SJCRH30 (cell line): ENCODE data around the gene SORCS3. TPM values are rescaled to one million over a fixed set of nuclear protein-coding genes. Genes with fewer than 3 reads are reported as not detected.

Source experiments
- DNase-seq, 2 experiments: peaks; one replicate each; pipeline ENCODE4 v3.0.0-alpha.2; 2015 to 2020
- H3K27ac ChIP-seq: fragments of 250-450 bp; sonication (Bioruptor Pico); 2 replicates; pipeline ENCODE4 v1.5.1; 2020; ENCODE audit warnings: mild to moderate bottlenecking, moderate library complexity
- H3K27me3 ChIP-seq: fragments of 250-450 bp; sonication (Bioruptor Pico); 2 replicates; pipeline ENCODE4 v1.5.1; 2020; ENCODE audit warnings: mild to moderate bottlenecking, moderate library complexity
- H3K36me3 ChIP-seq: fragments of 250-450 bp; sonication (Bioruptor Pico); 2 replicates; pipeline ENCODE4 v1.5.1; 2020; ENCODE audit warnings: mild to moderate bottlenecking, moderate library complexity
- H3K4me1 ChIP-seq: fragments of 250-450 bp; sonication (Bioruptor Pico); 2 replicates; pipeline ENCODE4 v1.5.1; 2020; ENCODE audit warnings: mild to moderate bottlenecking, moderate library complexity
- H3K4me3 ChIP-seq: fragments of 250-450 bp; sonication (Bioruptor Pico); 2 replicates; pipeline ENCODE4 v1.5.1; 2020; ENCODE audit warnings: mild to moderate bottlenecking, moderate library complexity
- H3K9me3 ChIP-seq: fragments of 250-450 bp; sonication (Bioruptor Pico); replicated peaks from 2 replicates; pipeline ENCODE4 v1.5.1; 2020; ENCODE audit warnings: mild to moderate bottlenecking, moderate library complexity
- total RNA-seq: library from RNA; depleted of rRNA; stranded (reverse); fragments of >200 nt; shearing (Covaris generic); gene quantifications from 2 replicates; pipeline ENCODE4 v1.2.3, GENCODE V29; 2014

SORCS3 gene
- total RNA-seq, 1 experiment from 2014 or later, result not detected

- Histone ChIP-seq H3K4me3 (no peak overlapping the region), H3K27ac (no peak overlapping the region), H3K27me3 (no peaks in the 10 kb centered on the region), H3K36me3 (no peaks in the 10 kb centered on the region), H3K4me1 (no peaks in the 10 kb centered on the region), H3K9me3 (no peaks in the 10 kb centered on the region)
- DNase-seq, result no peak
These were observed 227.0 kb downstream of the SORCS3 start for GRCh38 chr10:104867966-104868598.

- Histone ChIP-seq H3K27me3 (no peaks in the 10 kb centered on the region), H3K4me1 (no peaks in the 10 kb centered on the region), H3K27ac (no peak overlapping the region), H3K4me3 (no peak overlapping the region), H3K9me3 (no peaks in the 10 kb centered on the region), H3K36me3 (no peaks in the 10 kb centered on the region)
- DNase-seq, result no peak
These were observed 231.6 kb downstream of the SORCS3 start for GRCh38 chr10:104872691-104873090.

GRCh38 chr10:104873161-104873560, 232.1 kb downstream of the SORCS3 start:
- H3K27ac ChIP-seq, result no peak overlapping the region
- H3K9me3 ChIP-seq, result no peaks in the 10 kb centered on the region
- H3K27me3 ChIP-seq, result no peaks in the 10 kb centered on the region
- no peak overlapping the region for H3K4me3 ChIP-seq
- DNase-seq, result no peak
- no peaks in the 10 kb centered on the region for H3K36me3 ChIP-seq
- no peaks in the 10 kb centered on the region for H3K4me1 ChIP-seq

- Histone ChIP-seq H3K27me3 (no peaks in the 10 kb centered on the region), H3K9me3 (no peaks in the 10 kb centered on the region)
- DNase-seq, result no peak
These were observed 234.5 kb downstream of the SORCS3 start for GRCh38 chr10:104875561-104875960.

GRCh38 chr10:104880624-104881398, 239.7 kb downstream of the SORCS3 start:
- H3K36me3 ChIP-seq, result no peaks in the 10 kb centered on the region
- no peak for DNase-seq
- H3K27me3 ChIP-seq, result no peaks in the 10 kb centered on the region
- no peaks in the 10 kb centered on the region for H3K9me3 ChIP-seq
- no peak overlapping the region for H3K4me3 ChIP-seq
- no peak overlapping the region for H3K27ac ChIP-seq
- H3K4me1 ChIP-seq, result no peaks in the 10 kb centered on the region

More at GRCh38 chr10:104875561-104875960, 234.5 kb downstream of the SORCS3 start:
- Histone ChIP-seq H3K4me1 (no peaks in the 10 kb centered on the region), H3K36me3 (no peaks in the 10 kb centered on the region), H3K4me3 (no peak overlapping the region), H3K27ac (no peak overlapping the region)

GRCh38 chr10:104881740-104882139, 240.7 kb downstream of the SORCS3 start:
- no peak overlapping the region for H3K27ac ChIP-seq
- no peaks in the 10 kb centered on the region for H3K9me3 ChIP-seq
- DNase-seq, result no peak
- no peaks in the 10 kb centered on the region for H3K27me3 ChIP-seq
- H3K4me3 ChIP-seq, result no peak overlapping the region
- no peaks in the 10 kb centered on the region for H3K36me3 ChIP-seq
- H3K4me1 ChIP-seq, result no peaks in the 10 kb centered on the region

GRCh38 chr10:104892879-104893617, 252.0 kb downstream of the SORCS3 start:
- H3K36me3 ChIP-seq, result no peaks in the 10 kb centered on the region
- no peak for DNase-seq
- H3K4me3 ChIP-seq, result no peak overlapping the region
- H3K4me1 ChIP-seq, result no peaks in the 10 kb centered on the region
- H3K27me3 ChIP-seq, result no peaks in the 10 kb centered on the region
- no peak overlapping the region for H3K27ac ChIP-seq
- H3K9me3 ChIP-seq, result no peaks in the 10 kb centered on the region; the same call in 1 of the 2 replicates

GRCh38 chr10:104893701-104894100, 252.6 kb downstream of the SORCS3 start:
- H3K4me1 ChIP-seq, result no peaks in the 10 kb centered on the region
- H3K4me3 ChIP-seq, result no peak overlapping the region
- no peak overlapping the region for H3K27ac ChIP-seq
- no peaks in the 10 kb centered on the region for H3K36me3 ChIP-seq
- no peaks in the 10 kb centered on the region for H3K27me3 ChIP-seq
- H3K9me3 ChIP-seq, result no peaks in the 10 kb centered on the region; the same call in 1 of the 2 replicates
- DNase-seq, result no peak

- no peak for DNase-seq
- H3K27ac ChIP-seq, result no peak overlapping the region
- H3K4me3 ChIP-seq, result no peak overlapping the region
- H3K9me3 ChIP-seq, result no peaks in the 10 kb centered on the region; the same call in 1 of the 2 replicates
- no peaks in the 10 kb centered on the region for H3K4me1 ChIP-seq
- H3K36me3 ChIP-seq, result no peaks in the 10 kb centered on the region
- H3K27me3 ChIP-seq, result no peaks in the 10 kb centered on the region
These were observed 253.6 kb downstream of the SORCS3 start for GRCh38 chr10:104894681-104895080.

GRCh38 chr10:104895541-104895940, 254.5 kb downstream of the SORCS3 start:
- DNase-seq, result no peak
- Histone ChIP-seq H3K9me3 (no peaks in the 10 kb centered on the region; the same call in 1 of the 2 replicates), H3K27ac (no peak overlapping the region), H3K4me3 (no peak overlapping the region), H3K36me3 (no peaks in the 10 kb centered on the region), H3K4me1 (no peaks in the 10 kb centered on the region), H3K27me3 (no peaks in the 10 kb centered on the region)

GRCh38 chr10:104895981-104896380, 254.9 kb downstream of the SORCS3 start:
- H3K27ac ChIP-seq, result no peak overlapping the region
- H3K36me3 ChIP-seq, result no peaks in the 10 kb centered on the region
- no peak for DNase-seq
- no peaks in the 10 kb centered on the region; the same call in 1 of the 2 replicates for H3K9me3 ChIP-seq
- no peaks in the 10 kb centered on the region for H3K27me3 ChIP-seq
- no peaks in the 10 kb centered on the region for H3K4me1 ChIP-seq
- no peak overlapping the region for H3K4me3 ChIP-seq

GRCh38 chr10:104897696-104898095, 256.6 kb downstream of the SORCS3 start:
- Histone ChIP-seq H3K27me3 (no peaks in the 10 kb centered on the region), H3K9me3 (no peaks in the 10 kb centered on the region), H3K27ac (no peak overlapping the region), H3K4me1 (no peaks in the 10 kb centered on the region), H3K4me3 (no peak overlapping the region), H3K36me3 (no peaks in the 10 kb centered on the region)
- no peak for DNase-seq

GRCh38 chr10:104899779-104900178, 258.7 kb downstream of the SORCS3 start:
- Histone ChIP-seq H3K36me3 (no peaks in the 10 kb centered on the region), H3K27ac (no peak overlapping the region), H3K4me1 (no peaks in the 10 kb centered on the region), H3K9me3 (no peaks in the 10 kb centered on the region), H3K27me3 (peaks cover 7% of the 10 kb centered on the region; the same call in 1 of the 2 replicates), H3K4me3 (no peak overlapping the region)
- no peak for DNase-seq

- Histone ChIP-seq H3K4me3 (no peak overlapping the region), H3K27ac (no peak overlapping the region), H3K36me3 (no peaks in the 10 kb centered on the region), H3K9me3 (no peaks in the 10 kb centered on the region), H3K4me1 (no peaks in the 10 kb centered on the region), H3K27me3 (peaks cover 7% of the 10 kb centered on the region; the same call in 1 of the 2 replicates)
- DNase-seq, result no peak
These were observed 262.3 kb downstream of the SORCS3 start for GRCh38 chr10:104903433-104903832.

GRCh38 chr10:104904753-104905323, 263.7 kb downstream of the SORCS3 start:
- H3K4me3 ChIP-seq, result no peak overlapping the region
- no peak for DNase-seq
- H3K9me3 ChIP-seq, result no peaks in the 10 kb centered on the region
- H3K27ac ChIP-seq, result no peak overlapping the region
- no peaks in the 10 kb centered on the region for H3K36me3 ChIP-seq
- peaks cover 11% of the 10 kb centered on the region; the same call in 1 of the 2 replicates for H3K27me3 ChIP-seq
- no peaks in the 10 kb centered on the region for H3K4me1 ChIP-seq
